Mesodermal cell (in vitro differentiated cells): ENCODE results near the gene TNFAIP8L2.
"Not testable (repeated sequence)": the region's sequence is repeated elsewhere in the genome, so short reads cannot be mapped to it uniquely, and the experiment has no call there.

Experiments
- H3K27ac ChIP-seq: 2 replicates; pipeline ENCODE4 v1.7.0; 2013; ENCODE audit warnings: mild to moderate bottlenecking, low read depth, low read length, moderate library complexity; ENCODE audit not compliant: severe bottlenecking
- H3K36me3 ChIP-seq: 2 replicates; pipeline ENCODE4 v1.7.1; 2013; ENCODE audit warnings: mild to moderate bottlenecking, low read length, moderate library complexity; ENCODE audit not compliant: control insufficient read depth, insufficient read depth
- H3K4me1 ChIP-seq: one replicate; pipeline ENCODE4 v1.7.1; 2013; ENCODE audit warnings: mild to moderate bottlenecking, low read length; ENCODE audit not compliant: insufficient read depth, control insufficient read depth, poor library complexity, severe bottlenecking
- H3K4me3 ChIP-seq: 2 replicates; pipeline ENCODE4 v1.7.0; 2013; ENCODE audit warnings: low read length, control low read depth, mild to moderate bottlenecking; ENCODE audit not compliant: insufficient read depth, poor library complexity, severe bottlenecking; ENCODE audit errors: extremely low read depth
- H3K9me3 ChIP-seq: 2 replicates; pipeline ENCODE4 v1.7.1; 2013; ENCODE audit warnings: mild to moderate bottlenecking, low read length, moderate library complexity; ENCODE audit not compliant: control insufficient read depth
- WGBS, 2 experiments: methylation state at CpG; one replicate each; pipeline ENCODE4 v1.1.5; 2013; ENCODE audit warnings: missing lambda C conversion rate in 2 of 2; ENCODE audit not compliant: insufficient coverage in 2 of 2; 5-methylcytosine and 5-hydroxymethylcytosine counted together

The TNFAIP8L2 gene

GRCh38 chr1:151192047-151192446 is 35.6 kb downstream of the TNFAIP8L2 start:
- WGBS, 2 experiments, result 88 to 100% methylated on average over 1 to 4 of the region's 7 CpGs
- Histone ChIP-seq H3K4me1 (no peaks in the 10 kb centered on the region), H3K36me3 (no peaks in the 10 kb centered on the region), H3K27ac (no peak overlapping the region), H3K9me3 (no peaks in the 10 kb centered on the region), H3K4me3 (no peak overlapping the region)

GRCh38 chr1:151193304-151193703 is 36.9 kb downstream of the TNFAIP8L2 start:
- Histone ChIP-seq H3K4me3 (no peak overlapping the region), H3K36me3 (no peaks in the 10 kb centered on the region), H3K4me1 (no peaks in the 10 kb centered on the region), H3K27ac (no peak overlapping the region), H3K9me3 (no peaks in the 10 kb centered on the region)
- WGBS, 2 experiments, result 96% methylated on average over 5 to 6 of the region's 6 CpGs

GRCh38 chr1:151193856-151194255 is 37.4 kb downstream of the TNFAIP8L2 start:
- no peaks in the 10 kb centered on the region for H3K9me3 ChIP-seq
- H3K4me3 ChIP-seq, result no peak overlapping the region
- no peak overlapping the region for H3K27ac ChIP-seq
- 67% methylated on average over 1 of the region's 1 CpG; no CpG with 5 or more reads in 1 of the 2 experiments for WGBS, 2 experiments
- H3K4me1 ChIP-seq, result no peaks in the 10 kb centered on the region
- H3K36me3 ChIP-seq, result no peaks in the 10 kb centered on the region

GRCh38 chr1:151194894-151195594 is 38.6 kb downstream of the TNFAIP8L2 start:
- H3K4me1 ChIP-seq, H3K36me3 ChIP-seq, H3K4me3 ChIP-seq, H3K9me3 ChIP-seq, H3K27ac ChIP-seq: not testable (repeated sequence)
- 84 to 92% methylated on average over 7 to 12 of the region's 17 CpGs for WGBS, 2 experiments

DNA sequence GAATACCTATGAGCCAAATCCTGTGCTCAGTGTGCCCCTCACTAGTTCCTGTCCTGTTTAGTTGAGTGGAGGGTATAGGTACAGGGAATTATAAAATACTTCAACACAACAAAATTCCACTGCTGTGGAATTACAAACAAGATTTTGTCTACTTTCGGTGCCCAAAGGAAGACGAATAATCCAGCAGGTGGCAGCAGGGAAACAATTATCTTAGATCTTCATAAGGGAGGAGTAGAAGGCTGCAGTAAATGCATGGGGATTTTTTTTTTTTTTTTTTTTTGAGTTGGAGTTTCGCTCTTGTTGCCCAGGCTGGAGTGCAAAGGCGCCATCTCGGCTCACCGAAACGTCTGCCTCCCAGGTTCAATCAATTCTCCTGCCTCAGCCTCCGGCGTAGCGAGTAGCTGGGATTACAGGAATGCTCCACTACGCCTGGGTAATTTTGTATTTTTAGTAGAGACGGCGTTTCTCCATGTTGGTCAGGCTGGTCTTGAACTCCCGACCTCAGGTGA is 39.9 kb downstream of the TNFAIP8L2 start:
- no peak overlapping the region for H3K4me3 ChIP-seq
- no peaks in the 10 kb centered on the region for H3K9me3 ChIP-seq
- no peak overlapping the region for H3K27ac ChIP-seq
- no peaks in the 10 kb centered on the region for H3K4me1 ChIP-seq
- H3K36me3 ChIP-seq, result peaks cover 5% of the 10 kb centered on the region
- WGBS, 2 experiments, result 74 to 76% methylated on average over 8 to 10 of the region's 14 CpGs

DNA sequence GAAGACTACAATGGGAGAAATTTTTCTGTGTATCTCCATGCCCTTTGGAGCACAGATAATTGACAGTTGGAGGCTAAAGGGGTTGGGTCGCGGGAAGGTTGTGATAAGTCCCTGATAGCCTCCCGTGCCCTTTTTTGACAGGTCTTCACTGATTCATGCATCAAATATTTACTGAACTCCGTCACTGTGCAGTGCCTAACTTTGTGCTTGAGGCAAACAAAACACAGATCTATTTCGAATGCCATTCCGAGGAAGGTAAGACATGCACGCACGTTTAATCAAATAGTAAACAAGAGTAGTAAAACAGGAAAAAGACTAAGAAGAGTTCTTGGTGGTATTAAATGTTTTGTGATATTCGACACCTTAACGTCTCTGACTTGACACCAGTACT is 41.4 kb downstream of the TNFAIP8L2 start:
- H3K4me3 ChIP-seq, result peak overlapping the region; percentile 100
- no peaks in the 10 kb centered on the region for H3K9me3 ChIP-seq
- peak overlapping the region; percentile 89 for H3K27ac ChIP-seq
- peaks cover 20% of the 10 kb centered on the region for H3K36me3 ChIP-seq
- H3K4me1 ChIP-seq, result no peaks in the 10 kb centered on the region
- 42 to 46% methylated on average over 8 to 9 of the region's 10 CpGs for WGBS, 2 experiments

- Histone ChIP-seq H3K9me3 (no peaks in the 10 kb centered on the region), H3K4me1 (no peaks in the 10 kb centered on the region), H3K4me3 (peak within 1 kb of the TSS; percentile 100), H3K36me3 (peaks cover 24% of the 10 kb centered on the region), H3K27ac (peak within 1 kb of the TSS; percentile 89)
- 0% methylated on average over 46 to 52 of the region's 60 CpGs for WGBS, 2 experiments
These were observed 42.0 kb downstream of the TNFAIP8L2 start, which contains the start of gene PIP5K1A for GRCh38 chr1:151198254-151199127. Gene PIP5K1A (plus strand): TSS chr1:151198552. CDS start chr1:151198997, 445 bp downstream.

DNA sequence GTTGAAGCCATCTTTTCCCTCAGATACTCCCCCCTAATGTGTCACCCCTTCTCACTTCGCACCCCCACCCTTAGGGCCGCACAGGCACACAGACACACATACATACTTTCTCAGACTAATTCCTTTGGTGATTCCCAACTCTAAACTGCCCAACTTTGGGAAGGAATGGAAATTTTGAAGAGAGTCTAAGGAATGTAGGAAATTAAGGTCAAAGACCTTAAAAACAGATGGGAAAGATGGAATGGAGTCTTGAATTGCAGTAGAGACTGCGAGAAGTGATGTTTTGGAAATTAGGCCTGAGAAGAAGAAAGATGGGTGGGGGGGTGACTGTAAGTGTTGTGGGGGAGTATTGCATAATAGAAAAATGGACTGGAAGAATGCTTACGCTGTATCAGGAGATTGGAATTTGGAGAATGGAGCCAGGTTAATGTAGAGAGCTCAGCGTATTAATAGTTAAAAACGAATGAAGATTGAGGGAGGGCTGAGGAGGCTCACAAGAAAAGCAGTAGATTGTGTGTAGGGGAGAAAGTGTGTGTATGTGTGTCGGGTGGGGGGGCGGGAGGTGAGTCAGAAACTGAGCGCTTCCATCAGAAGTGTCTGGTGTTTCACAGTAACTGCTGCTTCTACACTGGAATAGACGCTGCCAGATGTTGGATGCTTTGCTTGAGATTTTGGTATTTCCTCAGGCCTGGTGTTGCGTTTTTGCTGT is 43.6 kb downstream of the TNFAIP8L2 start:
- Histone ChIP-seq H3K9me3 (no peaks in the 10 kb centered on the region), H3K27ac (peak overlapping the region; percentile 73), H3K4me3 (peak overlapping the region; percentile 100), H3K36me3 (peaks cover 40% of the 10 kb centered on the region), H3K4me1 (no peaks in the 10 kb centered on the region)
- WGBS, 2 experiments, result 19 to 22% methylated on average over 7 of the region's 11 CpGs

- H3K4me1 ChIP-seq, H3K9me3 ChIP-seq, H3K4me3 ChIP-seq, H3K27ac ChIP-seq: not testable (repeated sequence)
- WGBS, 2 experiments, result 97% methylated on average over 10 to 11 of the region's 12 CpGs
- peaks cover 85% of the 10 kb centered on the region for H3K36me3 ChIP-seq
These were observed 49.0 kb downstream of the TNFAIP8L2 start for GRCh38 chr1:151205381-151205965.
